Neural crest cell (in vitro differentiated cells): ENCODE results near the gene ANKRD28. TPM values are rescaled to one million over a fixed set of nuclear protein-coding genes. Genes with fewer than 3 reads are reported as not detected.

ENCODE experiments used
- DNase-seq: peaks from one replicate; pipeline ENCODE4 v3.0.0; 2021; ENCODE audit warnings: low read depth, mixed read lengths, low spot score
- H3K27ac Mint-ChIP-seq: one replicate; pipeline ENCODE4 v1.8.0; 2021; ENCODE audit warnings: mild to moderate bottlenecking, mixed read lengths; ENCODE audit not compliant: unreplicated experiment
- H3K27me3 Mint-ChIP-seq: 2 replicates; pipeline ENCODE4 v1.8.0; 2021; ENCODE audit warnings: low read depth, mild to moderate bottlenecking, mixed read lengths
- H3K36me3 Mint-ChIP-seq: 2 replicates; pipeline ENCODE4 v1.8.0; 2021; ENCODE audit warnings: low read depth, mild to moderate bottlenecking, mixed read lengths
- H3K4me1 Mint-ChIP-seq: 2 replicates; pipeline ENCODE4 v1.8.0; 2021; ENCODE audit warnings: mixed read lengths
- H3K4me3 Mint-ChIP-seq: one replicate; pipeline ENCODE4 v1.8.0; 2021; ENCODE audit warnings: mild to moderate bottlenecking, mixed read lengths
- H3K9me3 Mint-ChIP-seq: 2 replicates; pipeline ENCODE4 v1.8.0; 2021; ENCODE audit warnings: mixed read lengths
- total RNA-seq: library from RNA; stranded (reverse); gene quantifications from 2 replicates; pipeline ENCODE4 v1.2.1, GENCODE V29; 2021
- TF ChIP-seq, protein P1 (sequence below): fragments of 200-600 bp; sonication (generic); conservative IDR thresholded peaks from 2 replicates; pipeline ENCODE4 v1.5.0; 2021; ENCODE audit warnings: antibody characterized with exemption, mild to moderate bottlenecking

The ANKRD28 gene
- total RNA-seq, 1 donor from 2014 or later: 34.6 TPM

DNA sequence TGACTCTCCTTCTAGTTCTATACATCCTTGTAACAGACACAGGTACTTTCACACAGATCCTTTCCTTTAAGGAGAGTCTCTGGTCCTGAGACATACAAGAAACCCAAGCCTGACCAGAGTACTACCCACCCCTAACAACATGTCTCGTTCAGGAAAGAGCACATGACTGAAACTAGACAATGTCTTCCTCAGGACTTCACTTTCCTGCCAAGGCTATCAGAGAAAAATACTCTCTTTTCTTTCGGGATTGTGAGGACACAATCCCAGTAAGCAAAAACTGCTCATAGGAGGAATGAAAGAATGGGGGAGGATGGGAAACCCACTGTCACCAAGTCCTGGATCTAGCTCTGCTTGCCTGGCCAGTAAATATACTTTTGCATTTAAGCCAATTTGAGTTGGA, 11.5 kb upstream of the ANKRD28 start:
- no peaks in the 10 kb centered on the region for H3K4me1 Mint-ChIP-seq

DNA sequence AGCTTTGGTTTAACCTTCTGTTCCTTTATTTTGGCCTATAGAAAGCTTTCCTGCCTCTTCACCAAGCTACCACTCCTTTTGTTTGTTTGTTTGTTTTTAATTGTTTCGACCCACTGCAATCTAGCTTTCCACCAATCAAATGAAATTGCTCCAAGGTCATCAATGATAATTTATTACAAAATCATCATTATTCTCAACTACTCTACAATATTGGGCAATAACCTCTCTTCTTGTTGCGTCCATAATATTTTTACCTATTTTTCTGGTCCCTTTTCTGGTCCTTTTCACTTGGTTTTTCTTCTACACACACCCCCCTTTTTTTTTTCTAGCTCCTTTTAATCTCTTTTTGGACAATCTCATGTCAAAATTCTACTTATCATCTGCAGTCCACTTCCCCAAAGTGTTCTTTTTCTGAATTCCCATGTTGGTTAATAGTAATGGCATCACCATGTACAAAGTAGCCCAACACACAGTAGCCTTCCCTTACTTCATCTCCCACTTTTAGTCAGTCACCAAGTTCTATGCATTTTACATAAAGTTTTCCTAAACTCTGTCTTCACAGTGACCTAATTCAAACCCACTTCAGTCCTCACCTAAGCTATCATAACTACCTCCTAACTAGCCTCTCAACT, 11.0 kb upstream of the ANKRD28 start:
- Mint-ChIP-seq H3K4me3 (no peak overlapping the region), H3K4me1 (no peaks in the 10 kb centered on the region), H3K27me3 (no peaks in the 10 kb centered on the region), H3K36me3 (no peaks in the 10 kb centered on the region), H3K9me3 (no peaks in the 10 kb centered on the region), H3K27ac (no peak overlapping the region)
- TF ChIP-seq, protein P1, sequence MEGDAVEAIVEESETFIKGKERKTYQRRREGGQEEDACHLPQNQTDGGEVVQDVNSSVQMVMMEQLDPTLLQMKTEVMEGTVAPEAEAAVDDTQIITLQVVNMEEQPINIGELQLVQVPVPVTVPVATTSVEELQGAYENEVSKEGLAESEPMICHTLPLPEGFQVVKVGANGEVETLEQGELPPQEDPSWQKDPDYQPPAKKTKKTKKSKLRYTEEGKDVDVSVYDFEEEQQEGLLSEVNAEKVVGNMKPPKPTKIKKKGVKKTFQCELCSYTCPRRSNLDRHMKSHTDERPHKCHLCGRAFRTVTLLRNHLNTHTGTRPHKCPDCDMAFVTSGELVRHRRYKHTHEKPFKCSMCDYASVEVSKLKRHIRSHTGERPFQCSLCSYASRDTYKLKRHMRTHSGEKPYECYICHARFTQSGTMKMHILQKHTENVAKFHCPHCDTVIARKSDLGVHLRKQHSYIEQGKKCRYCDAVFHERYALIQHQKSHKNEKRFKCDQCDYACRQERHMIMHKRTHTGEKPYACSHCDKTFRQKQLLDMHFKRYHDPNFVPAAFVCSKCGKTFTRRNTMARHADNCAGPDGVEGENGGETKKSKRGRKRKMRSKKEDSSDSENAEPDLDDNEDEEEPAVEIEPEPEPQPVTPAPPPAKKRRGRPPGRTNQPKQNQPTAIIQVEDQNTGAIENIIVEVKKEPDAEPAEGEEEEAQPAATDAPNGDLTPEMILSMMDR: no peak
- no peak for DNase-seq

More for the DNA sequence above, 11.5 kb upstream of the ANKRD28 start:
- H3K4me3 Mint-ChIP-seq: no peak overlapping the region
- TF ChIP-seq, protein P1: no peak
- H3K9me3 Mint-ChIP-seq: no peaks in the 10 kb centered on the region
- H3K27me3 Mint-ChIP-seq: no peaks in the 10 kb centered on the region
- no peak for DNase-seq
- H3K27ac Mint-ChIP-seq: no peak overlapping the region
- no peaks in the 10 kb centered on the region for H3K36me3 Mint-ChIP-seq

DNA sequence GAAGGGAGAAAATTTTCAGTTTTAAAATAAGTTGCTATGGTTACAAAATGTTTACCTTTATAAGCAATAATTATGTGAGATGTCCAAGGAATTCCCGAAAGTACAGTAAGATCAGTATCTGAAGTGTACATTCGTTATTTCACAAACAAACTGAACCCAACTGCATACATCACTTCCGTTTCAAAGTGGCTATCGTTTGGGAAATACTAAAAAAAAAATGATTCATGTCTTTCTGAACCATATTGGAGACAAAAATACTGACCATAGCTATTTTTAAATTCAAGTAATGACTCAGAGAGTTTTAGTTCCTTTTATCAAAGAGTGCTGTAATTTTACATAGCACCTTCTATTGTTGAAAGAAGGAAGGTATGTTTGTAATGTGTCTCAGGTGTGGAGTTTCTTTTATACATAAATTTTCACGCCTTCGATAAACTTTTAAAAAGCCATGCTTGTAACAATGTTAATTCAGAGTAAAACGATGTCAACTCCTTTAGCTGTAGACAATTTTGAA, 8.0 kb upstream of the ANKRD28 start:
- TF ChIP-seq, protein P1: no peak
- Mint-ChIP-seq H3K4me3 (no peak overlapping the region), H3K27me3 (no peaks in the 10 kb centered on the region), H3K4me1 (no peaks in the 10 kb centered on the region), H3K9me3 (no peaks in the 10 kb centered on the region), H3K27ac (no peak overlapping the region), H3K36me3 (no peaks in the 10 kb centered on the region)
- DNase-seq: no peak

DNA sequence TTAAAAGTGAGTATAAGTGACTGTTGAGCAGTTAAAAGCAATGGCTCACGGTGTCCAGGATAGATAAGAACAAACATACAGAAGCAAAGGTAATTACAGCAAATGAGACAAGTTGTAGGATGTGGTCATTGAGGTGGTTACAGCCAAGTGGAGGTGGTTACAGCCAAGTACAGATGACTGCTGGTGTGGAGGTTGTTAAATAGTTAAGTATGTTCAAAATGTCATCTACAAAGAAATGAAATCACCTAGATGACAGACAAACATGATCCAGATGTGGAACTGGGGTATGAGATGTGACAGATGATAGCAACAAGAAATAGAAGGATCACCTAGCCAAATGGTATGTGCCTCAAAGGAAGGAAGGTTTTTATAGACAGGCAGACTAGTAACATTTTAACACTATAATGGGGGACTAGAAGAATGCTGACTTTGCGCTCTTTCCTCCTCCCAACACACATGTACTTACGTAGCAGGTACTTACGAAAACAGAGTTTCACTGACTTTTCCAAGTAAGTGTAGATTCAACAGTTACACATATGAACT, 6.8 kb upstream of the ANKRD28 start:
- Mint-ChIP-seq H3K27ac (no peak overlapping the region), H3K4me1 (peaks cover 5% of the 10 kb centered on the region), H3K36me3 (no peaks in the 10 kb centered on the region), H3K27me3 (no peaks in the 10 kb centered on the region), H3K9me3 (no peaks in the 10 kb centered on the region), H3K4me3 (no peak overlapping the region)
- TF ChIP-seq, protein P1: no peak
- no peak for DNase-seq

DNA sequence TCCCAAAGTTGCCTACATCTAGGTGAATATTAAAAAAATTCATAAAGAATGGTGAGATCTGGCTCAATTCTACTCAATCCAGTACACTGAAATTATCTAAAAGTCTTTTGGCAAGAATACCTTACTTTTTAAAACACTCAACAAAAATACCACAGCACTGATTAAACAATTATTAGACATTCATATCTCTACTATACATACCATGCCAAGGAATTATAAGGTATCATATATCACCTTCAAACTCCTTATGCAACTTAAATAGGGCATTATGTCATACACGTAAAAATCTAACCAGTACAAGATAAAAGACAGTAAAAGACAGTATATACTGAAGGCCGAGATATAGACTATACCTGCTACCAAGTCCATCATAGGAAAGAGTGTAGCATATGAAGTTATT, 6.1 kb upstream of the ANKRD28 start:
- Mint-ChIP-seq H3K36me3 (no peaks in the 10 kb centered on the region), H3K4me3 (no peak overlapping the region), H3K27me3 (no peaks in the 10 kb centered on the region), H3K4me1 (peaks cover 5% of the 10 kb centered on the region), H3K9me3 (no peaks in the 10 kb centered on the region), H3K27ac (no peak overlapping the region)
- DNase-seq: no peak
- TF ChIP-seq, protein P1: no peak
